CD4-positive, alpha-beta T cell (primary cell): ENCODE results near the gene SLC9A2. TPM values are rescaled to one million over a fixed set of nuclear protein-coding genes. Genes with fewer than 3 reads are reported as not detected.

ENCODE experiments used
- ATAC-seq: fragments of 200-7000 bp; cut with Tn5 transposase; one replicate; pipeline ENCODE4 v1.10.0; 2022; ENCODE audit warnings: mild to moderate bottlenecking; ENCODE audit not compliant: poor library complexity
- CTCF ChIA-PET: fragments of 350-600 bp; sonication (Branson Sonifier 250); formaldehyde crosslinking; loops from one replicate; lab custom pipeline; 2021; ENCODE audit warnings: antibody characterized with exemption, inconsistent platforms; lab: Charles Lee
- POLR2A ChIA-PET: fragments of 350-600 bp; sonication (Branson Sonifier 250); formaldehyde crosslinking; loops from one replicate; lab custom pipeline; 2021; ENCODE audit warnings: antibody characterized with exemption, inconsistent platforms; lab: Charles Lee
- DNase-seq, 14 experiments: peaks; one replicate each; pipeline ENCODE4 v3.0.0-alpha.2; 2013 to 2020; ENCODE audit warnings: mixed read lengths in 2 of 14
- H3K27ac ChIP-seq, 2 donors: one replicate each; pipeline versions ENCODE4 v1.5.1 to v1.7.0; 2013; ENCODE audit warnings: low read length in 2 of 2, low read depth in 1 of 2, mild to moderate bottlenecking in 1 of 2
- H3K27me3 ChIP-seq, 2 experiments: 1 replicate in 1 of 2; 2 replicates in 1 of 2; pipeline versions ENCODE4 v1.6.1 to v1.7.0; 2013; ENCODE audit warnings: low read length in 2 of 2, control low read depth in 1 of 2, mild to moderate bottlenecking in 1 of 2, moderate library complexity in 1 of 2; ENCODE audit not compliant: insufficient read depth in 2 of 2, control insufficient read depth in 1 of 2
- H3K36me3 ChIP-seq: one replicate; pipeline ENCODE4 v1.6.1; 2013; ENCODE audit warnings: low read length, control low read depth; ENCODE audit not compliant: insufficient read depth
- H3K4me1 ChIP-seq: one replicate; pipeline ENCODE4 v1.6.1; 2013; ENCODE audit warnings: low read length, control low read depth; ENCODE audit not compliant: insufficient read depth
- H3K4me3 ChIP-seq: one replicate; pipeline ENCODE4 v1.5.1; 2013; ENCODE audit warnings: mild to moderate bottlenecking, low read length, moderate library complexity
- H3K9me3 ChIP-seq, 2 experiments: 1 replicate in 1 of 2; 2 replicates in 1 of 2; pipeline versions ENCODE4 v1.6.1 to v1.7.0; 2013; ENCODE audit warnings: low read length in 2 of 2, mild to moderate bottlenecking in 2 of 2, control low read depth in 1 of 2, moderate library complexity in 1 of 2; ENCODE audit not compliant: control insufficient read depth in 1 of 2, insufficient read depth in 1 of 2
- H3K27ac Mint-ChIP-seq: one replicate; pipeline ENCODE4 v1.8.0; 2020; ENCODE audit warnings: mixed read lengths
- H3K27me3 Mint-ChIP-seq: one replicate; pipeline ENCODE4 v1.8.0; 2021; ENCODE audit warnings: mixed read lengths
- H3K36me3 Mint-ChIP-seq: one replicate; pipeline ENCODE4 v1.8.0; 2021; ENCODE audit warnings: low read depth, mixed read lengths
- H3K4me1 Mint-ChIP-seq: one replicate; pipeline ENCODE4 v1.8.0; 2021; ENCODE audit warnings: low read depth, mixed read lengths
- H3K4me3 Mint-ChIP-seq: one replicate; pipeline ENCODE4 v1.8.0; 2020; ENCODE audit warnings: mild to moderate bottlenecking, mixed read lengths
- H3K9me3 Mint-ChIP-seq: one replicate; pipeline ENCODE4 v1.8.0; 2020; ENCODE audit warnings: mixed read lengths
- intact Hi-C, 2 experiments: fragments of 100-400 bp; cut with DNase I in 1 of 2; cut with micrococcal nuclease in 1 of 2; formaldehyde crosslinking; loops; one replicate each; pipeline versions ENCODE4 v1.15.1 to v1.9.0; 2023 to 2025; cut with DNase I, micrococcal nuclease
- total RNA-seq, 174 experiments: library from RNA in 2 of 174; stranded (reverse) in 2 of 174; gene quantifications; one replicate each; pipeline ENCODE4 v1.2.3 and lab custom pipeline; 2021 to 2026
- TF ChIP-seq, protein P1 (sequence below): fragments of 200-600 bp; IDR thresholded peaks from one replicate; pipeline ENCODE4 v1.8.0; 2022; ENCODE audit warnings: antibody characterized with exemption, mild to moderate bottlenecking

The SLC9A2 gene
- total RNA-seq, 2 experiments from 2014 or later, result not detected

DNA sequence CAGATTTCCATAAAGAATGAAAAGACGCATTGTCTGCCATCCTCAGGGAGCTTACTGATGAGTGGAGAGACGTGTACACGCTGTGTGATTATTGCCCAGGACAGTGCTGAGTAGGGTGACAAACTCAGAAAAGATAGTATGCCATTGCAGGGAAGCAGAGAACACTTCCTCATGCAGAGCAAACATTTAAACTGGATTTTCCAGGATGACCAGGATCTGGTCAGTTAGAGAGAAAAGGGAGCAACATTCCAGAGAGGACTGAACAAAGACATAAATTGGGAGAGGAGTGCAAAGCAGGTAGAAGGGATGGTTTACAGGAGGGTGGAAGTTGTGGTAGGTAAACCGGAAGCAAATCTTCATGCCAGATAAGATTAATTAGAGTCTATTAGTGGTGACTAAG, 2.3 kb downstream of the SLC9A2 start:
- TF ChIP-seq, protein P1, sequence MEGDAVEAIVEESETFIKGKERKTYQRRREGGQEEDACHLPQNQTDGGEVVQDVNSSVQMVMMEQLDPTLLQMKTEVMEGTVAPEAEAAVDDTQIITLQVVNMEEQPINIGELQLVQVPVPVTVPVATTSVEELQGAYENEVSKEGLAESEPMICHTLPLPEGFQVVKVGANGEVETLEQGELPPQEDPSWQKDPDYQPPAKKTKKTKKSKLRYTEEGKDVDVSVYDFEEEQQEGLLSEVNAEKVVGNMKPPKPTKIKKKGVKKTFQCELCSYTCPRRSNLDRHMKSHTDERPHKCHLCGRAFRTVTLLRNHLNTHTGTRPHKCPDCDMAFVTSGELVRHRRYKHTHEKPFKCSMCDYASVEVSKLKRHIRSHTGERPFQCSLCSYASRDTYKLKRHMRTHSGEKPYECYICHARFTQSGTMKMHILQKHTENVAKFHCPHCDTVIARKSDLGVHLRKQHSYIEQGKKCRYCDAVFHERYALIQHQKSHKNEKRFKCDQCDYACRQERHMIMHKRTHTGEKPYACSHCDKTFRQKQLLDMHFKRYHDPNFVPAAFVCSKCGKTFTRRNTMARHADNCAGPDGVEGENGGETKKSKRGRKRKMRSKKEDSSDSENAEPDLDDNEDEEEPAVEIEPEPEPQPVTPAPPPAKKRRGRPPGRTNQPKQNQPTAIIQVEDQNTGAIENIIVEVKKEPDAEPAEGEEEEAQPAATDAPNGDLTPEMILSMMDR, result no peak
- intact Hi-C loops, result no loop called here
- ChIA-PET CTCF (no interaction called here), POLR2A (no interaction called here)
- Histone ChIP-seq H3K27ac (no peak overlapping the region), H3K36me3 (no peaks in the 10 kb centered on the region), H3K9me3 (no peaks in the 10 kb centered on the region), H3K27me3 (peaks cover 28 to 45% of the 10 kb centered on the region in 2 experiments), H3K4me1 (peaks cover 12% of the 10 kb centered on the region), H3K4me3 (no peak overlapping the region)
- Mint-ChIP-seq H3K27ac (no peak overlapping the region), H3K36me3 (no peaks in the 10 kb centered on the region), H3K4me3 (no peak overlapping the region), H3K4me1 (peaks cover 15% of the 10 kb centered on the region), H3K27me3 (peaks cover 60% of the 10 kb centered on the region), H3K9me3 (no peaks in the 10 kb centered on the region)
- no peak for ATAC-seq
- DNase-seq, result no peak

DNA sequence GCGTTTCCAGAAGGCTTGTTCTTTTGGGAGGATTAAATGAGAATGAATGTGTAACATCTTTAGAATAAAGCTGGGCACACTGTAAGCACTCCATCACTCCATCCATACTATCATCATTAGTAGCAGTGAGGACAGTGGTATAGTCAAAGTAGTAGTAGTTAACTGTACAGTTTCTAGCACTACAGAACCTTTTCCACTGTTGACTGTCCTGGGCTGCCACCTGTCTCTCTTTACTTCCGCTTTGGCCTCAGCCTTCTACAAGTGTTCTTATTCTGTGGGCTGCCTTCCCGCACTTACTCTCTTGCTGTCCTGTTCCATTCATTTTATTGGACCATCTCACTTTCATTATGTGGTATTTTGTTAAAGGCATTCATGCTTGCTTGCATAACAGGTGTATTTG, 3.3 kb downstream of the SLC9A2 start:
- ATAC-seq (no peak), DNase-seq (no peak)
- ChIA-PET POLR2A (no interaction called here), CTCF (no interaction called here)
- intact Hi-C loops, result no loop called here
- H3K27me3 ChIP-seq, result peaks cover 27 to 35% of the 10 kb centered on the region in 2 experiments
- Mint-ChIP-seq H3K36me3 (no peaks in the 10 kb centered on the region), H3K4me3 (no peak overlapping the region), H3K4me1 (peaks cover 15% of the 10 kb centered on the region), H3K9me3 (no peaks in the 10 kb centered on the region), H3K27ac (no peak overlapping the region), H3K27me3 (peaks cover 50% of the 10 kb centered on the region)
- no peaks in the 10 kb centered on the region for H3K36me3 ChIP-seq
- H3K9me3 ChIP-seq, result no peaks in the 10 kb centered on the region
- TF ChIP-seq, protein P1, result no peak
- peaks cover 12% of the 10 kb centered on the region for H3K4me1 ChIP-seq
- H3K4me3 ChIP-seq, result no peak overlapping the region
- H3K27ac ChIP-seq, result no peak overlapping the region

DNA sequence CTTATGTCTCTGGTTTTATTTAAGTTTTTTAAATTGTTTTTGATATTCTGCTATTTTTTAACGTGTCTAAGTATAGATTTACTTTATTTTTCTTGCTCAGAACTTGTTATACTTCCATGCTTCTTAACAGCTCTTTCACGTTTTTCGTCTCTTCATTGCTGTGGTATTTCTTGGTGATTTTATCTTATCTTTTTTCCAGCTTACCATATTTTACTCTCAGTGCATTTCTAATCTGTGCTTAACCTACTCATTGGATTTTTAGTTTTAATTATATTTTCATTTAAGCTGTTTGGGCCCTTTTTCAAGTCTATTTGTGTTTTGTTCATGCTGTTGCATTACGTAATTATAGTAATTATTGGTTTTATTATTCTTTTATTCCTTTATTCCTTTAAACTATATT, 11.1 kb downstream of the SLC9A2 start:
- Histone ChIP-seq H3K27me3 (no peaks in the 10 kb centered on the region), H3K36me3 (no peaks in the 10 kb centered on the region), H3K9me3 (no peaks in the 10 kb centered on the region), H3K4me3 (no peak overlapping the region), H3K4me1 (no peaks in the 10 kb centered on the region), H3K27ac (no peak overlapping the region)
- Mint-ChIP-seq H3K9me3 (no peaks in the 10 kb centered on the region), H3K4me1 (no peaks in the 10 kb centered on the region), H3K4me3 (no peak overlapping the region), H3K27ac (no peak overlapping the region), H3K36me3 (no peaks in the 10 kb centered on the region), H3K27me3 (no peaks in the 10 kb centered on the region)
- intact Hi-C loops, result no loop called here
- DNase-seq (no peak), ATAC-seq (no peak)
- ChIA-PET CTCF (no interaction called here), POLR2A (no interaction called here)
- TF ChIP-seq, protein P1, result no peak
